Endothelial cell of umbilical vein (primary cell): ENCODE results near the gene SHC1. TPM values are rescaled to one million over a fixed set of nuclear protein-coding genes. Genes with fewer than 3 reads are reported as not detected.

Source experiments
- BruUV-seq: library from RNA; stranded (reverse); fragments of 400-500 nt; replicated peaks from 2 replicates; lab custom pipeline; 2021; lab: Mats Ljungman, UMichigan
- CTCF ChIA-PET: fragments of 300-600, 350-600 bp; sonication (Branson Sonifier 250); formaldehyde crosslinking; loops from one replicate; lab custom pipeline; 2021; ENCODE audit warnings: antibody characterized with exemption, inconsistent platforms; lab: Charles Lee
- POLR2A ChIA-PET: fragments of 300-600, 350-600 bp; sonication (Branson Sonifier 250); formaldehyde crosslinking; loops from one replicate; lab custom pipeline; 2021; ENCODE audit warnings: antibody characterized with exemption, inconsistent platforms; lab: Charles Lee
- DNase-seq: peaks from one replicate; pipeline ENCODE4 v3.0.0-alpha.2; 2011; ENCODE audit warnings: low read depth, low spot score
- FAIRE-seq: peaks from 2 replicates; lab custom pipeline; 2011; peaks lifted over from hg19 to GRCh38; lab: Jason Lieb, UNC
- H2AFZ ChIP-seq: 2 replicates; pipeline ENCODE4 v1.6.0; 2012; ENCODE audit warnings: low read depth, low read length, control low read depth, inconsistent platforms
- H3K27ac ChIP-seq: 2 replicates; pipeline ENCODE4 v1.5.1; 2011; ENCODE audit warnings: low read depth, mild to moderate bottlenecking, control low read depth, low read length, moderate library complexity; ENCODE audit not compliant: insufficient read depth
- H3K27me3 ChIP-seq, 2 experiments: 2 replicates each; pipeline versions ENCODE4 v1.6.0 to v1.6.1; 2011; ENCODE audit warnings: low read length in 2 of 2, mixed read lengths in 1 of 2; ENCODE audit not compliant: control insufficient read depth in 2 of 2, insufficient read depth in 2 of 2
- H3K36me3 ChIP-seq, 2 experiments: 2 replicates in 1 of 2; 3 replicates in 1 of 2; pipeline ENCODE4 v1.5.1; 2011; ENCODE audit warnings: low read length in 2 of 2, mild to moderate bottlenecking in 1 of 2, moderate library complexity in 1 of 2; ENCODE audit not compliant: control insufficient read depth in 2 of 2, insufficient read depth in 2 of 2; ENCODE audit errors: extremely low read depth in 1 of 2
- H3K4me1 ChIP-seq: 3 replicates; pipeline ENCODE4 v1.5.1; 2011; ENCODE audit warnings: mild to moderate bottlenecking, low read length; ENCODE audit not compliant: control insufficient read depth, insufficient read depth; ENCODE audit errors: extremely low read depth
- H3K4me2 ChIP-seq: 2 replicates; pipeline ENCODE4 v1.6.1; 2011; ENCODE audit warnings: low read length, control low read depth, mixed read lengths; ENCODE audit not compliant: insufficient read depth
- H3K4me3 ChIP-seq, 3 experiments: fragments of 200-600 bp in 1 of 3; sonication (generic), shearing (Covaris generic) in 1 of 3; replicated peaks in 1 of 3; 2 replicates each; pipeline ENCODE4 v1.5.1; 2011 to 2016; ENCODE audit warnings: control low read depth in 3 of 3, low read length in 3 of 3, mild to moderate bottlenecking in 2 of 3, inconsistent platforms in 1 of 3, low read depth in 1 of 3, moderate library complexity in 1 of 3; ENCODE audit not compliant: insufficient read depth in 1 of 3
- H3K79me2 ChIP-seq: 2 replicates; pipeline ENCODE4 v1.6.0; 2012; ENCODE audit warnings: low read length, inconsistent platforms; ENCODE audit not compliant: control insufficient read depth, insufficient read depth
- H3K9ac ChIP-seq: replicated peaks from 2 replicates; pipeline ENCODE3; 2011; ENCODE audit warnings: low read length, control low read depth; ENCODE audit not compliant: insufficient read depth; ENCODE audit errors: extremely low read depth
- H3K9me1 ChIP-seq: replicated peaks from 3 replicates; pipeline ENCODE4 v1.6.0; 2011; ENCODE audit warnings: mild to moderate bottlenecking, low read length; ENCODE audit not compliant: control insufficient read depth, insufficient read depth; ENCODE audit errors: extremely low read depth
- H3K9me3 ChIP-seq: replicated peaks from 2 replicates; pipeline ENCODE4 v1.5.1; 2012; ENCODE audit warnings: low read length, inconsistent platforms; ENCODE audit not compliant: control insufficient read depth, insufficient read depth
- H4K20me1 ChIP-seq: replicated peaks from 2 replicates; pipeline ENCODE3; 2011; ENCODE audit warnings: mild to moderate bottlenecking, low read length; ENCODE audit not compliant: control insufficient read depth, insufficient read depth; ENCODE audit errors: extremely low read depth
- CTCF ChIP-seq, 2 donors: IDR thresholded peaks; 1 replicate in 1 of 2; 2 replicates in 1 of 2; pipeline ENCODE4 v1.5.1; 2011; ENCODE audit warnings: low read length in 2 of 2, mild to moderate bottlenecking in 2 of 2, moderate library complexity in 2 of 2, control low read depth in 1 of 2, inconsistent platforms in 1 of 2, low read depth in 1 of 2; ENCODE audit not compliant: insufficient read depth in 1 of 2; ENCODE audit errors: extremely low read depth in 1 of 2
- EZH2 ChIP-seq: IDR thresholded peaks from 2 replicates; pipeline ENCODE4 v1.6.1; 2012; ENCODE audit warnings: borderline replicate concordance, low read depth, mild to moderate bottlenecking, moderate library complexity, low read length, inconsistent platforms; ENCODE audit not compliant: severe bottlenecking
- FOS ChIP-seq: IDR thresholded peaks from 2 replicates; pipeline ENCODE4 v1.6.1; 2011; ENCODE audit warnings: mild to moderate bottlenecking, low read length, moderate library complexity, borderline replicate concordance; ENCODE audit not compliant: insufficient read depth
- GATA2 ChIP-seq: IDR thresholded peaks from 2 replicates; pipeline ENCODE4 v1.7.0; 2011; ENCODE audit warnings: low read depth, mild to moderate bottlenecking, moderate library complexity, mixed read lengths, low read length; ENCODE audit not compliant: insufficient read length, insufficient read depth
- JUN ChIP-seq: IDR thresholded peaks from 2 replicates; pipeline ENCODE4 v1.6.1; 2011; ENCODE audit warnings: borderline replicate concordance, low read depth; ENCODE audit not compliant: insufficient read length, insufficient read depth
- MAX ChIP-seq: IDR thresholded peaks from 2 replicates; pipeline ENCODE4 v1.6.1; 2011; ENCODE audit not compliant: insufficient read depth, insufficient read length
- MYC ChIP-seq: IDR thresholded peaks from one replicate; pipeline ENCODE4 v1.6.1; 2011; ENCODE audit warnings: mild to moderate bottlenecking, low read depth, low read length
- POLR2A ChIP-seq: IDR thresholded peaks from 2 replicates; pipeline ENCODE4 v1.6.1; 2012; ENCODE audit warnings: low read depth, mild to moderate bottlenecking, control low read depth, low read length
- POLR2AphosphoS5 ChIP-seq: IDR thresholded peaks from 2 replicates; pipeline ENCODE4 v1.6.1; 2012; ENCODE audit warnings: low read depth, mild to moderate bottlenecking, control low read depth, low read length, moderate library complexity; ENCODE audit not compliant: insufficient read depth
- dilution Hi-C: fragments of 300-500 bp; cut with MboI; formaldehyde crosslinking; loops from one replicate; pipeline ENCODE4 v1.15.0; 2019; ENCODE audit warnings: low sequenced_read_pairs; ENCODE audit not compliant: extremely low pct_ligation_motif_present
- intact Hi-C: fragments of 100-400 bp; cut with micrococcal nuclease; formaldehyde crosslinking; loops from one replicate; pipeline ENCODE4 v1.10.0; 2022
- polyA plus RNA-seq, 4 experiments: library from polyadenylated mRNA; depleted of rRNA in 3 of 4; stranded (reverse) in 3 of 4; unstranded in 1 of 4; fragments of >200 nt; gene quantifications; 2 replicates each; pipeline versions ENCODE4 v1.2.1 to v1.2.3, GENCODE V29; 2011 to 2012; ENCODE audit warnings: missing spikeins in 1 of 4
- total RNA-seq: library from RNA; stranded (reverse); gene quantifications from 2 replicates; pipeline ENCODE4 v1.2.3, GENCODE V29; 2021

SHC1 gene
- total and polyA plus RNA-seq, 2 donors (not counting 3 experiments of a cell fraction or from before 2014, with no cell fraction given), result 316 to 324 TPM

DNA sequence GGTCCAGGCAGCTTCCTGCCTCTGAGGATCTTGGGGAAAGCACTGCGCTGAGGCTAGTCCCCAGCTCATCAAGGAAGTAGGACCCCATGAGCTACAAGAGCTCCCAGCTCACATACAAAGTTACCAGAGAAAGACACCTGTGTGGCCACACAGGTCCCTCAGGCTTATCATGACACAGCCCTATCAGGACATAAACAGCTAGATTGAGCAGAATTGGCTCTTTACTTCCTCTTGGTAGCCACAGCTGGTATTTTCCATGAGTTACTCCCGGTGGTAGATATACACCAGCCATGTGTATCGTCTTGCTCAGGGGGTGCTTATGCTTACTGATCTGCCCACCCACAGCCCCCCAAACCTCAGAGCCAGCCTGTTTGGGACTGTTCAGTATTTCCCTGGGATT, 24.0 kb upstream of the SHC1 start:
- intact Hi-C loops (no loop called here), dilution Hi-C loops (no loop called here)
- Histone ChIP-seq H3K9ac (no peak overlapping the region), H3K9me1 (no peaks in the 10 kb centered on the region), H3K36me3 (peaks cover 0 to 6% of the 10 kb centered on the region in 2 experiments), H3K4me3 (no peak overlapping the region), H3K4me2 (no peak overlapping the region), H3K4me1 (peaks cover 3% of the 10 kb centered on the region), H3K27me3 (no peaks in the 10 kb centered on the region), H3K27ac (no peak overlapping the region), H4K20me1 (no peaks in the 10 kb centered on the region), H2AFZ (no peak overlapping the region), H3K79me2 (no peaks in the 10 kb centered on the region), H3K9me3 (no peaks in the 10 kb centered on the region)
- ChIA-PET CTCF (interaction anchor here (1.0 to 4.7 kb wide), 13 partner anchors 8 to 90 kb away, joined by 4 to 65 read pairs (median 7); partner anchors contain the start of genes FLAD1, PBXIP1, PYGO2 and SHC1), POLR2A (interaction anchor here (0.7 to 1.7 kb wide), 4 partner anchors 10 to 137 kb away, joined by 3 to 10 read pairs (median 5); partner anchors contain the start of gene SHC1)
- FAIRE-seq, result peak; percentile 35
- no peak for TF ChIP-seq CTCF (IDR thresholded peaks at IDR 0.05; ENCODE audit: extremely low read depth in 1 of 2, insufficient read depth in 1 of 2, low read depth in 1 of 2, low read length in 2 of 2)
- no peak for TF ChIP-seq POLR2AphosphoS5
- no peak for TF ChIP-seq MYC
- no peak for TF ChIP-seq GATA2
- no peak for TF ChIP-seq FOS
- no peak for TF ChIP-seq JUN
- TF ChIP-seq EZH2, result no peak
- TF ChIP-seq POLR2A, result no peak
- TF ChIP-seq MAX, result no peak
- no peak for DNase-seq
- no TSS peak for BruUV-seq
